ENCODE measurements around the gene PTPRCAP.

DNA sequence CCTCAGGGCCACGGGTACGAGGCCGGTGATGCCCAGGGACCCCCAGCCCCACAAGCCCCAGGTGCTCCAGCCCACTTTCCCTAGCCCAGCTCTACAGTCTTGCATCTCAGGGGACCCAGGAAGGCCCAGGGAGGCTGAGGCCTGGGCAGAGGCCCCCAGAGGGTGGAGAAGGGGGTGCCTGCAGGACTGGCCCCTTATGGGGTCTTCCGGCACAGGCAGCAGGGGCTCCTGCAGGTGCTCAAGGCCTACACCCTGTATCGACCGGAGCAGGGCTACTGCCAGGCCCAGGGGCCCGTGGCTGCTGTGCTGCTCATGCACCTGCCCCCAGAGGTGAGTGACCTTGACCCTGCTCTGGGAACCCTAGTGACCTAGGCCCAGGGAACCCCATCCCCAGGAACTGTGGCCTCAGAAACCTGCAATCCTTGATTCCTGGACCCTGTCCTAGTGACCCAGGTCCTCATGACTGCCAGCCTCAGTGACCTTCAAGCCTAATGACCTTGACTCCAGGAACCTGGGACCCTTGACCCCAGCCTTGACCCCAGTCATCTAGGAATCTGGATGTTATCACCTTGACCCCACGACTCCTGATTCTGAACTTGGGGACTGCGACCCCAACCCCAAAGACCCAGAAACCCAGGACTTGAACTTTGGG is 31.7 kb downstream of the PTPRCAP start:
- TF ChIP-seq, protein P1, sequence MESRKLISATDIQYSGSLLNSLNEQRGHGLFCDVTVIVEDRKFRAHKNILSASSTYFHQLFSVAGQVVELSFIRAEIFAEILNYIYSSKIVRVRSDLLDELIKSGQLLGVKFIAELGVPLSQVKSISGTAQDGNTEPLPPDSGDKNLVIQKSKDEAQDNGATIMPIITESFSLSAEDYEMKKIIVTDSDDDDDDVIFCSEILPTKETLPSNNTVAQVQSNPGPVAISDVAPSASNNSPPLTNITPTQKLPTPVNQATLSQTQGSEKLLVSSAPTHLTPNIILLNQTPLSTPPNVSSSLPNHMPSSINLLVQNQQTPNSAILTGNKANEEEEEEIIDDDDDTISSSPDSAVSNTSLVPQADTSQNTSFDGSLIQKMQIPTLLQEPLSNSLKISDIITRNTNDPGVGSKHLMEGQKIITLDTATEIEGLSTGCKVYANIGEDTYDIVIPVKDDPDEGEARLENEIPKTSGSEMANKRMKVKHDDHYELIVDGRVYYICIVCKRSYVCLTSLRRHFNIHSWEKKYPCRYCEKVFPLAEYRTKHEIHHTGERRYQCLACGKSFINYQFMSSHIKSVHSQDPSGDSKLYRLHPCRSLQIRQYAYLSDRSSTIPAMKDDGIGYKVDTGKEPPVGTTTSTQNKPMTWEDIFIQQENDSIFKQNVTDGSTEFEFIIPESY (IDR thresholded peaks at IDR 0.05; ENCODE audit: borderline replicate concordance, low read depth), result no peak
- TF ChIP-seq, protein P2, sequence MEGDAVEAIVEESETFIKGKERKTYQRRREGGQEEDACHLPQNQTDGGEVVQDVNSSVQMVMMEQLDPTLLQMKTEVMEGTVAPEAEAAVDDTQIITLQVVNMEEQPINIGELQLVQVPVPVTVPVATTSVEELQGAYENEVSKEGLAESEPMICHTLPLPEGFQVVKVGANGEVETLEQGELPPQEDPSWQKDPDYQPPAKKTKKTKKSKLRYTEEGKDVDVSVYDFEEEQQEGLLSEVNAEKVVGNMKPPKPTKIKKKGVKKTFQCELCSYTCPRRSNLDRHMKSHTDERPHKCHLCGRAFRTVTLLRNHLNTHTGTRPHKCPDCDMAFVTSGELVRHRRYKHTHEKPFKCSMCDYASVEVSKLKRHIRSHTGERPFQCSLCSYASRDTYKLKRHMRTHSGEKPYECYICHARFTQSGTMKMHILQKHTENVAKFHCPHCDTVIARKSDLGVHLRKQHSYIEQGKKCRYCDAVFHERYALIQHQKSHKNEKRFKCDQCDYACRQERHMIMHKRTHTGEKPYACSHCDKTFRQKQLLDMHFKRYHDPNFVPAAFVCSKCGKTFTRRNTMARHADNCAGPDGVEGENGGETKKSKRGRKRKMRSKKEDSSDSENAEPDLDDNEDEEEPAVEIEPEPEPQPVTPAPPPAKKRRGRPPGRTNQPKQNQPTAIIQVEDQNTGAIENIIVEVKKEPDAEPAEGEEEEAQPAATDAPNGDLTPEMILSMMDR (IDR thresholded peaks at IDR 0.05), result no peak
- TF ChIP-seq, protein P3, sequence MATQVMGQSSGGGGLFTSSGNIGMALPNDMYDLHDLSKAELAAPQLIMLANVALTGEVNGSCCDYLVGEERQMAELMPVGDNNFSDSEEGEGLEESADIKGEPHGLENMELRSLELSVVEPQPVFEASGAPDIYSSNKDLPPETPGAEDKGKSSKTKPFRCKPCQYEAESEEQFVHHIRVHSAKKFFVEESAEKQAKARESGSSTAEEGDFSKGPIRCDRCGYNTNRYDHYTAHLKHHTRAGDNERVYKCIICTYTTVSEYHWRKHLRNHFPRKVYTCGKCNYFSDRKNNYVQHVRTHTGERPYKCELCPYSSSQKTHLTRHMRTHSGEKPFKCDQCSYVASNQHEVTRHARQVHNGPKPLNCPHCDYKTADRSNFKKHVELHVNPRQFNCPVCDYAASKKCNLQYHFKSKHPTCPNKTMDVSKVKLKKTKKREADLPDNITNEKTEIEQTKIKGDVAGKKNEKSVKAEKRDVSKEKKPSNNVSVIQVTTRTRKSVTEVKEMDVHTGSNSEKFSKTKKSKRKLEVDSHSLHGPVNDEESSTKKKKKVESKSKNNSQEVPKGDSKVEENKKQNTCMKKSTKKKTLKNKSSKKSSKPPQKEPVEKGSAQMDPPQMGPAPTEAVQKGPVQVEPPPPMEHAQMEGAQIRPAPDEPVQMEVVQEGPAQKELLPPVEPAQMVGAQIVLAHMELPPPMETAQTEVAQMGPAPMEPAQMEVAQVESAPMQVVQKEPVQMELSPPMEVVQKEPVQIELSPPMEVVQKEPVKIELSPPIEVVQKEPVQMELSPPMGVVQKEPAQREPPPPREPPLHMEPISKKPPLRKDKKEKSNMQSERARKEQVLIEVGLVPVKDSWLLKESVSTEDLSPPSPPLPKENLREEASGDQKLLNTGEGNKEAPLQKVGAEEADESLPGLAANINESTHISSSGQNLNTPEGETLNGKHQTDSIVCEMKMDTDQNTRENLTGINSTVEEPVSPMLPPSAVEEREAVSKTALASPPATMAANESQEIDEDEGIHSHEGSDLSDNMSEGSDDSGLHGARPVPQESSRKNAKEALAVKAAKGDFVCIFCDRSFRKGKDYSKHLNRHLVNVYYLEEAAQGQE (IDR thresholded peaks at IDR 0.05; ENCODE audit: low read depth, low read length), result no peak
- TF ChIP-seq NFIC (IDR thresholded peaks at IDR 0.05; ENCODE audit: borderline replicate concordance) (no peak), EP300 (IDR thresholded peaks at IDR 0.05; ENCODE audit: borderline replicate concordance in 1 of 2, low read depth in 1 of 2, low read length in 1 of 2) (no peak), SMC3 (IDR thresholded peaks at IDR 0.05; ENCODE audit: low read depth, low read length) (no peak), NRF1 (IDR thresholded peaks at IDR 0.05; ENCODE audit: low read depth, low read length) (no peak), RXRA (IDR thresholded peaks at IDR 0.05; ENCODE audit: borderline replicate concordance, low read depth) (no peak), ELF1 (IDR thresholded peaks at IDR 0.05) (no peak), FOSL2 (IDR thresholded peaks at IDR 0.05; ENCODE audit: borderline replicate concordance, low read depth) (no peak), SIN3A (IDR thresholded peaks at IDR 0.05; ENCODE audit: borderline replicate concordance, low read depth, low read length) (no peak)
